Measurements from ENCODE around the gene NUP210.

Gene NUP210

DNA sequence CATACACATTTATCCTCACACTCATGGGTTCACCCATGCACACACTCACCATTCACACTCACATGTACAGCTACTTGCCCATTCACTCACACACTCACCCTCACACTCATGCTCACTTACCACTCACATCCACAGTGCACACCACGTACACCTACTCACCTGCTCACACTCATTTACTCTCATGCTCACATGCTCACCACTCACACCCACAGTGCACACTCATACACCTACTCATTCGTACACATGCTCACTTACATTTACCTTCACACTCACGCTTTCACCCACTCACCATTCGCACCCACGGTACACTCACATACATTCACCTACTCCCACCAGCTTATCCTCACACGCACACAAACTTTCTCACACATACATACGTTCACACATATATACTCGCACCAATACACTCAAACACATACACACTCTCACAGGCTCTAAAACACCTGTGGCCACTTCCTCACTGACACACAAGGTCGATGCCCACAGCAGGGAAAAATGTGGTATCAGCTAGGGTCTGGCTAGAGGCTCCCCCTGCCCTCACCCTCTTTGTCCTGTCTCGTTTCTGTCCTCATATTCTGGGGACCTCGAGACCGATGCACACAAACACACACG lies 46.0 kb downstream of the NUP210 start:
- no peak for DNase-seq (ENCODE audit: low read depth)

DNA sequence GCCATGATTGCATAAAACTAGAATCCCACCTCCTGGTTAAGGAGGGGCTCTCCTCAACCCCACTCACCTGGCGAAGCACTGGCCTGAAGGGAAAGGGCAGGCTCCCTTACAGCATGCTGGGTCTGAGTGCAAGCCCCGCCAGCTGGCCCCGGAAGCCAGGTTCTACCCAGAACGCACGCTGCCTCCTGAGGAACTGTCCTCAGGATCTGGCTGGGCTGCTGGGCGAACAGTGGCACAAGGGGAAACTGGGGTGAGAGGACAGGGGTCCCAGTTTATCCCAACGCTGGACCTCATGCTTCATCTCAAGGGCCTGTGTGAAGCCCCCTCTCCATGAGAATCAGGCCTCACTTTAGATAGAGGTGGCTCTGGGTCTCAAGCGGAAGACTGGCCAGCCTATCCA lies 47.5 kb downstream of the NUP210 start:
- no peak for DNase-seq (ENCODE audit: low read depth)

DNA sequence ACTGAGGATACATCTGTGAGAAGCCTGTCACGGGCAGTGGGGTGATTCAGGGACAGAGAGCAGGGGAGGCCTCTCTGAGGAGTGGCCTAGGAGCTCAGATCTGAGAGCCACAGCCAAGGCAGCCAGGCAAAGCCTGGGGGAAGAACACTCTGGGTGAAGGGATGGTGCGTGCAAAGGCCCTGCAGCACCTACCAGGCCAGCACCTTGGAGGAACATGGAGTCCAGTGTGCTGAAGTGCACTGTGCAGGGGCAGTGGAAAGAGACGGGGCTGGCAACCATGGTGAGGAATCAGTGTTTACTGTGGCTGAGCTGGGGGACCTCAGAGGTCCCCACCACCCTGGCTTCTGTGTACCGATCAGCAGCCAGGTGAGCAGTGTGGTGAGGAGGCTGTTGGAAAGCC lies 48.0 kb downstream of the NUP210 start:
- DNase-seq (ENCODE audit: low read depth) = no peak

DNA sequence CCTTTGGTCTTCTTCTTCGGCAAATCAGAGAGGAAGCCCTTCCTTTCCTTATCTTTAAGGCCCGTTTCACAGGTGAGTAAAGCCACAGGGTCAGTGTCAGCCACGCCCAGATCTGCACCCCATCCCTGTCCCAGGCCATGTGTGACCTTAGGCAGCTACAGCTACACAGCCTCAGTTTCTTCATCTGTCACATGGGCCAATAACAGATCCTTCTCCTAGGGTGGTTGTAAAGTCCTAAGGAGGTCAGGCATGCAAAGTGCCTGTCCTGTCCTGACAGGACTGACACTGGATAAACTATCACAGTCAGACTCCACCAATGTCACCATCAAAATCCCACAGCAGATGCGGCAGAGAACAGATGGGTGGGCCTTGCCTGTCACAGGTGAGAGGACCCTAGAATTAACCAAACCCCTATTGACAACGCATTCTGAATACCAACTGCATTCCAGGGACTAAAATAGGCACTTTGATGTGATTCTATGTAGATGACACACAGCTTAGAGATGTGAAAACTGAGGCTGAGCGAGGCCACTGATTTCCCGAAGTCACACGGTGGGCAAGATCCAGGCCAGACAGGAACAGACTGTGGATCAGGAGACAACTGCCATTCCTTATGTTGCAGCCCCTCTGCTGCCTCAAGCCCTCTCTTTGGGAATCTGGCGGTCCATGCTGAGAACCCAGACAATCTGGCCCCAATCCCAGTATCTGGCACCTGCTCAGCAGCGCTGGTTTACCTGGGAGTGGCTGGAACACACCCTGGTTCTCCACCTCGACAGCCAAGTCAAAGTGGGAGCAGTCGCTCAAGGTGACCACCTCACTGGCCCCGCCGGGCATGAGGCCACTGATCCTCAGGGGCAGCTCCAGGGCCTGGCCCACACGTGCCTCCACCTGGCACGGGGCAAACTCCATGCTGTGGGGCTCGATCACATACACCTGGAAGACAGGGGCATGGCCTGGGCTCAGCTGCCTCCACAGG lies 48.7 kb downstream of the NUP210 start:
- no peak for DNase-seq (ENCODE audit: low read depth)

DNA sequence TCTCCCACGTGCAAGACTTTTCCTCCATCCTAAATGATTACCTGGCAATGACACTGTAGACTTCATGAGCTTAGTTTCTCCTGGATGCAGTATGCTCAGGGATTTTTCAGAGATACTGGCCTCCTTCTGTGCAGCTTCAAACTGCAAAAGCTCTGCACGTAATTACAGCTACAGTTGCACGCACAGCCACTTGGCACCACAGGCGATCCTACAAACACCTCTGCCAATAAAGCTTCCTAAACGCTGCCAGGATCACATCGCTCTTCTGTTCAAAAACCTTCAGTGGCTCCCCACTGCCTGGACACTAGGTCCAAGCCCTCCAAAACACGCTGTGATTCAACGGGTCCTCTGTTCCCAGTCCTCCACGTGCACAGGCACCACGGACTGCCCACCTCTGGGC lies 49.5 kb downstream of the NUP210 start:
- DNase-seq (ENCODE audit: low read depth) = no peak

DNA sequence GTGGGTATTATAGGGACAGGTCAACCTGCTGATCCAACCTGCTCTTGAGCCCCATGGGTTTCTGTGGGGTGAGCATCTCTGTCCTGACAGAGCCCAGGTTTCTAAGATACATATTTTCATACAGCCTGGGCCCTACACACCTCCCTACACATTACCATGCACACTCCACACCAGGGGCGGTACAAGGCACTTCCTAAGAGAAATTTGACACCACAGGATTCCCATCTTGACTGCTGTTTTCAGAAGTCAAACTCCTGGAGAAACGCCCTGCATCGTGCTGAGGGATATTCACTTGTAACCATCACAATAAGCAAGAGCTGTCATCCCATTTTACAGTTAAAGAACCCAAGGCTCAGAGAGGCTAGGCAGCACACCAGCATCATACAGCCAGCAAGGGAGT lies 50.1 kb downstream of the NUP210 start:
- no peak for DNase-seq (ENCODE audit: low read depth)

DNA sequence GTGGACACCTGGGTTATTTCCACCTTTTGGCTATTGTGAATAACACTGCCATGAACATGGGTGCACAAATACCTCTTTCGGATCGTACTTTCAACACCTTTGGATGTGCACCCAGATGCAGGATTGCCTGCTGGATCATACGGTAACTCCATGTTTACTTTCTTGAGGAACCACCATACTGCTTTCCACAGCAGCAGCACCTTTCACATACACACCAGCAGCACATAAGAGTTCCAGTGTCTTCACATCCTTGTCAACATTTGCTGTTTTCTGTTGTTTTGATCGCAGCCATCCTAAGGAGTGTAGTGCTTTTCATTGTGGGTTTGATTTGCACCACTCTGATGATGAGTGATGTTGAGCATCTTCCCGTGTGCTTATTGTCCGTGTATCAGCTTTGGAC lies 51.3 kb downstream of the NUP210 start:
- no peak for DNase-seq (ENCODE audit: low read depth)

DNA sequence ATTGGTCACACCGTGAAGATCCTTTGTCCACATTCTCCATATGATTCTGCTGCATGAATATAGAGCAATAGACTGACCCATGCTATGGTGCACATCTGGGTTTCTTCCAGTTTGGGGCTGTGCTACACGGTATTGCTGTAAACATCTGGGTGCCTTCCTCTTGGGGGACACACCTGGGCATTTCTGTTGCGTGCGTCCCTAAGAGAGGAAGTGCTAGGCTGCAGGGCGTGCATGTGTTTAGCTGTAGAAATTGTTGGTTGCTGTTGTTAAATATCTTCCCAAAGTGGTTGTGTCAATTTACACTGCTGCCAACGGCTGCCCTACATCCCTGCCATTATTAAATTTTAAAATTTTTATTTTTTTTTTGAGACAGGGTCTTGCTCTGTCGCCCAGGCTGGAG lies 52.4 kb downstream of the NUP210 start:
- no peak for DNase-seq (ENCODE audit: low read depth)

DNA sequence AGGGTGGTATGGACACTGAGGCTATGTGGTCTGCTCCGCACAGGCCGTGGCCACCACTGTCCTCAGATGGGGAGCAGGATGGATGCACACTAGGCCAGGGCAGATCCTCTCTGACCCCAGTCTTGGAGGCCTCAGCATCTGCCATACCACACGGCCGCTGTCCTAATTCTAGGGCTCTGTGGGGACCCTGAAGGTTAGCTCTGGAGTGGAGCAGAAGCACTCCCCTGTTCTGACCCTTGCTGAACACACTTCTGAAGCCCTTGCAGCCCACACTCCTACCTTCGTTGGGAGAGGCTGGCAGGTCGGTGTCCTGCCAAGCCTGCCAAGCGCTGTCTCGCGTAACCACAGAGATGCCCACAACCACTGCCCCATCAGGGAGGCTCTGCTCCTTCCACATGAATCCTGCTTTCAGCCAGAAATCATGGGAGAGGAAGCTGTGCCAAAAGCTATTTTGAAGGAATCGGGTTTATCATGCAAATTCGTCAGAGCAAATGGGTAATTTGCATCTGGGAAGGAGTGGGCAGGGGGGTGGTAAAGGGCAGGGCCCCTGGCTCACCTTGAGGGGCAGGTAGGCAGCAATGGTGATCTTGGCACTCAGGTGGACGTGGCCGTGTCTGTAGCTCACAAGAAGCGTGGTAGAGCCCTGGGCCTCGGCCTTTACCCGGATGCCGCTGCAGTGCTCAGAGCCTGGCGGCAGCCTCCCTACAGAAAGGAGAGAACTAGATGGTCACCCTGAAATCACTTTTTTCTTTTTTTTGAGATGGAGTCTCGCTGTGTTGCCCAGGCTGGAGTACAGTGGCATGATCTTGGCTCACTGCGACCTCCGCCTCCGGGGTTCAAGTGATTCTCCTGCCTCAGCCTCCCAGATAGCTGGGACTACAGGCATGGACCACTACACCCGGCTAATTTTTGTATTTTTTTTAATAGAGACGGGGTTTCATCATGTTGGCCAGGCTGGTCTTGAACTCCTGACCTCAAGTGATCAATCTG lies 54.4 kb downstream of the NUP210 start:
- DNase-seq (ENCODE audit: low read depth) = no peak

DNA sequence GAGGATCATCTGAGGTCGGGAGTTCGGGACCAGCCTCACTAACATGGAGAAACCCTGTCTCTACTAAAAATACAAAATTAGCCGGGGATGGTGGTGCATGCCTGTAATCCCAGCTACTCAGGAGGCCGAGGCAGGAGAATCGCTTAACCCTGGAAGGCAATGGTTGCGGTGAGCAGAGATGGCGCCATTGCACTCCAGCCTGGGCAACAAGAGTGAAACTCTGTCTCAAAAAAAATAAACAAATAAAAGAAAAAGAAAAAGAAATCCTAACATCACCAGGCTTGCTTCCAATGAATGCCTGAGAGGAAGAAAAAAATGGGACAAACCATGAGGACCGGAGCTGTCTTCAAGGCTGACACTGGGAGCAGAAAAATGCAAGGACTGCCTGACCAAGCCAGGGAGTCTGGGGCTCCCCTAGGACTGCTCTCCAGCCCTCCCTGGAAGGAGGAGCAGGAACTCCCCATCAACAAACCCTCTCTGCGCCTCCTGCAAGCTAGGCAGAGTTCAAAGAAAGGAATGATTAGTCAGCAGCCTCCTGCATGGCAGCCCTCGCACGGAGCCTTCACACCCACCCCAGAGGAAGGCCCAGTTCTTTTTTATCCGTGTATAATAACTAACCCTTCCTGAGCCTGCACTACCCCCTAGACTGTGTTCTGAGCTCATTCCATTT lies 55.4 kb downstream of the NUP210 start:
- no peak for DNase-seq (ENCODE audit: low read depth)

DNA sequence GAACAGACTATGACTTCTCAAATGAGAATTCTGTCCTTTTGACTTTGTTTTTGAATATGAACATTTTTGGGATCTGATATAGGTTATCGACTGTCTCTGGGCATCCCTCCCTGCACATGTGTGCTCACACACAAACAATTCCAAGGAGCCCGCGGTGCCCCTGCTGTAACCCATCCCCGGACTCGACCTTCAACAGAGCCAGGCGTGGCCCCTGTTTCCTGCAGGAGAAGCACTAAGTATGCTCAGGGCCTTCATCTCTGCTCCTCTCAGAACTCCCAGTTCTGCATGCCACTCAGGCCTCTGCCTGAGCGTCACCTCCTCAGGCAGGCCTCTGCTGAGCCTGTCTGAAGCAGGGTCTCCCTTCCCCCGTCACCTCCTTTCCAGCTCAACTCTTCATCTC lies 57.6 kb downstream of the NUP210 start:
- DNase-seq (ENCODE audit: low read depth) = no peak

DNA sequence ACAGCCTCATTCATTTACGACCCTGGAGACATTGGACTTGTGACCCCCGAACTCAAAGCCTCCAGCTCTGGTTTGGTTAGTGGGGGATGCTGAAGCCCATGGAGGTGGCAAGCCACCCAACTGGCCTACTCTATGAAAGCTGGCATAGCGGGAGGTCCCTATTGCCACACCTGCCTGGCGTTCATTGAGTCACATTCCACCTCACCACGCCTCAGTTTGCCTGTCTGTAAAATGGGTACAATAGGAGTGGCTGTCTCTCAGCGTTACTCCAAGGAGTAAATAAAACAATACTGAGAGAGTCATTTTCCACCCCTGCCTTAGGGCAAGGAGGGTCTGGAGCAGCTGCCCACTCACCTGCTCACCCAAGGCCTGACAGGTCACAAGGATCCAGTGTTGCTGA lies 60.2 kb downstream of the NUP210 start:
- DNase-seq (ENCODE audit: low read depth) = no peak

DNA sequence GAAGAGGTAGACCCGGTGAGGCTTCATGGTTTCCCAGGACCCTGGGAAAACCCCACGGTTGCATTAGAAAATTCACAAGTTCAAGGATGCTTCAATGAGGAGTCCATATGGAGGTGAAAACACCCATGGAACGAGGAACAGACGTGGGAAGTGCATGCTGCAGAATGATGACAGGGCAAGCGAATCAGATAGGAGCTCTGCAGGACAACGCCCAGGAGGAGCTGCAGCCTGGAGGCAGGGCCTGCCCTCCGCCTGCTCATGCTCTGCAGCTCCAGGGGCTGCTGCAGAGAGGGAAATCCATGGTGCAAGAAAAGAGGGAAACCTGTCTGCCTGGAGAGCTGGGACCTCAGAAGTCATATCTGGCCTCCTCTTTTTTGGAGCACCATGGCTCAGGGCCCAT lies 61.5 kb downstream of the NUP210 start:
- no peak for DNase-seq (ENCODE audit: low read depth)

DNA sequence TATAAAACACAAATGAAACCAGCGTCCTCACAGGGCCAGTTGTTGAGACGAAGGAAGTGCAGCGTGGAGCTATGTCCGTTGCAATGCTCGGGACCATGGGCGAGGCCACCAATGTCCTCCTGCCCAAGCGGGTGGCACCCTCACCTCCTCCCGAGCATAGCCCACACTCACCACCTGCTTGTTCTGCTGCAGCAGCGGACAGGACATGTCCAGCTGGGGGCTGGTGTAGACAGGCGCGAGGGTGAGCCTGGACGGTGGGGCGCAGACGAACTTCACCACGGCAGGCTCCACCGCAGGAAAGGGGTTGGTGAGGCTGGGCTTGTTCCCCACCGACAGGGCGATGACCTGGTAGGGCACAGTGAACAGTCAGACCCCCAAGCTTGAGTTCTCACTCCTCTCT lies 62.1 kb downstream of the NUP210 start:
- DNase-seq (ENCODE audit: low read depth) = no peak

DNA sequence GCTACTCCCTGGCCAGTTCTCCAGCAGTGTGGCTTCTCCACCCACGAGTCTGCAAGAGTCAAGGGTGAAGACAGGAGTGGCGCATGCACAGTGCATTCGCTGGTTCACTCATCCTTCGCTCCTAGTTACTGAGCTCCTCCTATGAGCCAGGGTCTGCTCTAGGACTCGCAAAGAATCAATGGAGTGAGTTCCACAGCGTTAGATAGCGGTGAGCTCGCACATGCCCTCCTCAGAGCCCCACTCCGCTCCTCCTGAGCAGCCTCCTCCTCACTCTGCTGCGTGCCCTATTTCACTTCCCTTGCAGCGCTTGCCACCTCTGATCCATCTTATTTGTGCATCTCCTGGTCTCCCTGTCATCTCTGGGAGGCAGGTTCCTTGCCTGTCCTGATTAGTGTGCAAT lies 63.0 kb downstream of the NUP210 start:
- DNase-seq (ENCODE audit: low read depth) = no peak

DNA sequence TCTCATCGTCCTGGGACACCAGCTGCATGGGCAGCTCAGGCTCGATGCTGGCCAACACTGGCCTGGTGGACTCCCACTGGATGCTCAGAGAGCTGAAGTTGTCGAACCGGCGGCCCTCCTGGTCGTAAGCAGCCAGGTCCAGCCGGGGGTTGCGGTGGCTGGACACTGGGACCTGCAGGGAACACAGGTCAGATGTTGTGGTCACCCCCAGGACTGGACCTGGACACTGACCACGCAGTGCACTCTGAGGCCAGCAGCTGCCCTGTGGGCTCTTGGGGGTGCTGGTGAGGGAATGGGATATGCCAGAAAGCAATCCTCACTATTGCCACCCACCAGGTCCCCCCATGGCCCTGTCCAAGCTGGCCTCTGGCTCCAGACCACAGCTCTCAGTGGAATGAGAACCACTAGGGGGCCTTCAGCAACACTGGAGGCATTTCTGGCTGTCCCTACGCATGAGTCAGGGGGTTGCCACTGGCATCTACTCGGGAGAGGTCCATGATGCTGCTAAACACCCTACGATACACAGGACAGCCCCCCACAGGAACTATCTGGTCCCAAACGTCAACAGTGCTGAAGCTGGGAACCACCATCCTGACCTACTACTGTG lies 66.1 kb downstream of the NUP210 start:
- DNase-seq (ENCODE audit: low read depth) = no peak

DNA sequence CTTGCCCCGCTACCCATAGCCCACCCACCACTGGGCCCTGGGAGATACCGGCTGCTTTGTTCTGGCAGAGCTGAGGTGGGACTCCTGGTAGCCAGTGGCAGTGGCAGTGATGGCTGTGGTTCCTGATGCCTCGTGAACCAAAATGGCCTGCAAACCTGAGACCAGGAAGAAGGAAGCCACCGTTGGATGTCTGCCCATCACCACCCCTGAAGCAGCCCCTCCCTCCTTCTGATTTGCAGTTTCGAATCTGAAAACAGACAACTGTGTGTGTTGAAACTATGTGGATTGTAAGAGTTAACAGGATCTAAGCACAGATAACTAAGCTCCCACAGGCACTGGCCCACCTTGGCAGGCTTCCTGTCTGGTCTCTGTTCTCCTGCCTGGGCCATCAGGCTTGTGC lies 66.6 kb downstream of the NUP210 start:
- no peak for DNase-seq (ENCODE audit: low read depth)

DNA sequence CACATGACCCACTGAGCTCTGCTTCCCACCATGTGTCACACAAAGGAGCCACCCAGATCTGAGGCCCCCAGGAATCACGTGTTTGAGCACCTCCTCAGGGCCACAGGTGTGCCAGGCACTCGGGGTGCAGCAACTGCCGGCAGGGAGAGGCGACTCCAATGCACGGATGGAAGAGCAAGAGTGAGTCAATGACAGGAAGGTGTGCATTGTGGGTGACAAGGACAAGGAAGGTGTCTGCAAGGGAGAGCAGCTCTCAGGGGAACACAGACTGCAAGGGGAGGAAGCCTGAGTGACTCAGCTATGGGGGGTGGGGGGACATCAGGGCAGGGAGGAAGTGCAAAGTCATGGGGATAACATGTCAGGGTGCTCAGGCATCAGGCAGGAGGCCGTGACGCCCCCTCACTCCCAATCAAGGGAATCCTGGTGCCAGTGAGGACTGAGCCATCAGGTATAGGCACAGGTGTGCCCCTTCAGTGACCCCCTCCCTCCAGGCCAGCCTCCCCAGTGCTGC lies 67.4 kb downstream of the NUP210 start:
- DNase-seq (ENCODE audit: low read depth) = no peak

DNA sequence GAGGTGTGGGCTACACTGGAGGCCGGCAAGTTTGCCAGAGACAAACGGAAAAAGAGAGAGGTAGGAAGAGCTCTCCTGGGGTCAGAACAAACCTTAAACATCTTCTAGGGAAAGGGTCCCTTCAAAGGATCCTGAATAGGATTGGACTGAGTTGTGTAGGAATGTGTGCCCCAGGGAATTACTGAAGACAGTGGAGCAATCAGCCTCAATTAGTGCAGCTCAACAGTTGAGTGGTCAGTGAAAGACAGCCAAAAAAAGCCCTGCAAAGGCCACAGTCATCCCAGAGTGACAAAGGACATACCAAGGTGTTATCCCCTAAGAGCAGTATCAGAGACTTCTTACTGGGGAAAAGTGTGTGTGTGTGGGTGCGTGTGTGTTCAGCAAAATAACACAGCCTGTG lies 70.3 kb downstream of the NUP210 start:
- DNase-seq (ENCODE audit: low read depth) = no peak

DNA sequence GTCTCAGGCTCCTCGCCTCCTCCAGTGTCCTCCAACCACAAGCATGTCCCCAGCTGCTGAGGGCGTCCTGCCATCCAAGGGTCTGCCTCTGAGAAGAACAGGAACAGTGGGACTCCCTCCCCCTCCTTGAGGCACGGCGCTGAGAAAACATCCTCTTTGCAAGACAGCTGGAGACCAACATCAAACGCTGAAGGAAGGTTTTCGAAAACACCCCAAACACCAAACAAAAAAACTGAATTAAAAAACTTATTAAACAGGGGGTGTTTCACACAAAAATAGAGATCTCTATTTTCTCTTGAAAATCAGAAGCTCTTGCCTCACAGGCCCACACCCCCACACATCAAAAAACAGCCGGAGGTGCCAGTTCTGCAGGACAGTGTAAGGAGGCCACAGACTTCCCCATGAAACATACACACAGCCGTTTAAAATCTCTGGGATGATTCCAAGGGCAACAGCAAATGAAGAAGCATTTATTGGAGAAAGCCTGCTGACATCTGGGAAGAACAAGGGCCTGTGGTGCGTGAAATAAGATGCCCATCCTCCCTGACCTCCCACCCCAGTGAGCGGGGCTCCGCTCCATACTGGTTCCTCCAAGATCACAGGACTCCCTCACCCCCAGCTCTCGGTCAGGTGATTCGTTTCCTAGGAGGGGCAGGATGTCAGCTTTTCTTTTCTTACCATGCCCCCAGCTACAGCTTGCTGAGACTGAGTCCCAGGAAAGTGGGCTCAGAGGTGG lies 71.3 kb downstream of the NUP210 start:
- DNase-seq (ENCODE audit: low read depth) = no peak

DNA sequence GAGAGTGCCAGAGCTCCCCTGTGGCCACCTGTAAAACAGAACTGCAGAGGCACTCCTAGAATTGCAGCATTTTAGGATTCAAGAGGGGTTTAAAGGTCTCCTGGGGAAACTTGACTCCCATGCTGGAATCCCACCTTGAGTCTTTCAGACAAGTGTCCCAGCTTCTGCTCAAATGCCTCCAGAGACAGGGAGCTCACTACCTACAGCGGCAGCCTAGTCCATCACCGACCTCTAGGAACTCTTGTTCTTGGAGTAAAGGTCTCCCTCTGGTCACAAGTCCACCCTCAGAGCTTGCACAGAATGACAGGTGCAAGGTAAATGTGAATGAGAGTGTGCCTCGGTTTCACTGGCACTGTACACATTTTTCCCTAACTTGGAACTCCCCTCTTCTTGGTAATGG lies 72.0 kb downstream of the NUP210 start:
- no peak for DNase-seq (ENCODE audit: low read depth)

Data from stimulated activated CD8-positive, alpha-beta memory T cell treated with anti-CD3 and anti-CD28 coated beads, Interleukin-15, amount 100 ng/mL, for 1 hour (primary cell).